NB4 (cell line): Measurements from ENCODE around the gene LRFN2.

Experiments used
- CTCF ChIP-seq: IDR thresholded peaks from one replicate; pipeline ENCODE4 v1.5.1; 2012; ENCODE audit warnings: low read depth, low read length
- MAX ChIP-seq: IDR thresholded peaks from 2 replicates; pipeline ENCODE4 v1.6.1; 2011; ENCODE audit warnings: low read depth, low read length
- MYC ChIP-seq: IDR thresholded peaks from 2 replicates; pipeline ENCODE4 v1.6.1; 2011; ENCODE audit warnings: low read depth, low read length

GRCh38 chr6:40343318-40343876 lies 243.8 kb downstream of the LRFN2 start:
- TF ChIP-seq MYC (no peak), CTCF (no peak), MAX (no peak)
